K562 (cell line): ENCODE data around the gene UBE2O. TPM values are rescaled to one million over a fixed set of nuclear protein-coding genes. Genes with fewer than 3 reads are reported as not detected.

ENCODE experiments used
- ATF7 ChIP-seq: fragments of 450-650 bp; IDR thresholded peaks from 2 replicates; pipeline ENCODE4 v1.7.1; 2014; ENCODE audit warnings: mild to moderate bottlenecking, moderate library complexity
- CHD4 ChIP-seq: fragments of 200-600 bp; sonication (generic); IDR thresholded peaks from 3 replicates; pipeline ENCODE4 v1.6.1; 2012; ENCODE audit warnings: low read depth, mild to moderate bottlenecking, mixed read lengths, low read length, inconsistent platforms; ENCODE audit not compliant: insufficient read depth, insufficient replicate concordance, poor library complexity, severe bottlenecking
- CXXC5 ChIP-seq: fragments of 250-450 bp; sonication (Bioruptor Pico); IDR thresholded peaks from 2 replicates; pipeline ENCODE4 v1.8.0; 2022; ENCODE audit warnings: inconsistent platforms, mild to moderate bottlenecking, moderate library complexity
- HDAC8 ChIP-seq: fragments of 450-650 bp; IDR thresholded peaks from 2 replicates; pipeline ENCODE4 v1.6.1; 2016; ENCODE audit warnings: mild to moderate bottlenecking, missing genetic modification characterization, moderate library complexity, missing compliant biosample characterization
- KAT2B ChIP-seq: IDR thresholded peaks from one replicate; pipeline ENCODE4 v1.6.1; 2012; ENCODE audit warnings: low read depth, mild to moderate bottlenecking, control low read depth, inconsistent platforms, low read length, moderate library complexity
- MECOM ChIP-seq: fragments of 250-450 bp; sonication (Bioruptor Pico); IDR thresholded peaks from 2 replicates; pipeline ENCODE4 v1.8.0; 2022; ENCODE audit warnings: inconsistent platforms
- MTA1 ChIP-seq: fragments of 450-650 bp; IDR thresholded peaks from 2 replicates; pipeline ENCODE4 v1.6.1; 2017; ENCODE audit warnings: borderline replicate concordance
- NFATC3 ChIP-seq: fragments of 450-650 bp; IDR thresholded peaks from 2 replicates; pipeline ENCODE4 v1.6.1; 2017; ENCODE audit warnings: mild to moderate bottlenecking
- NR2C2 ChIP-seq, 2 experiments: fragments of 200-800 bp in 1 of 2; sonication (Bioruptor generic) in 1 of 2; sonication (generic) in 1 of 2; formaldehyde crosslinking in 1 of 2; IDR thresholded peaks; 2 replicates each; pipeline versions ENCODE4 v1.6.1 to v1.8.0; 2016 to 2022; ENCODE audit warnings: mild to moderate bottlenecking in 1 of 2, missing compliant biosample characterization in 1 of 2, missing genetic modification characterization in 1 of 2, missing genetic modification reagents in 1 of 2
- NRF1 ChIP-seq, 2 experiments: fragments of 450-650 bp; IDR thresholded peaks in 1 of 2; conservative IDR thresholded peaks in 1 of 2; 2 replicates each; pipeline ENCODE4 v1.6.1; 2014; ENCODE audit warnings: mild to moderate bottlenecking in 2 of 2
- PREB ChIP-seq: sonication (generic); formaldehyde crosslinking; IDR thresholded peaks from 2 replicates; pipeline ENCODE4 v1.8.1; 2023; ENCODE audit warnings: mild to moderate bottlenecking, missing genetic modification reagents
- TCF3 ChIP-seq: sonication (generic); formaldehyde crosslinking; IDR thresholded peaks from 2 replicates; pipeline ENCODE4 v1.4.0; 2020; ENCODE audit warnings: mild to moderate bottlenecking, missing genetic modification reagents
- ZBTB7A ChIP-seq: IDR thresholded peaks from 2 replicates; pipeline ENCODE4 v1.6.1; 2011; ENCODE audit warnings: low read depth, mild to moderate bottlenecking, low read length, moderate library complexity, borderline replicate concordance; ENCODE audit not compliant: control insufficient read depth
- ZNF212 ChIP-seq: fragments of 450-650 bp; formaldehyde crosslinking; IDR thresholded peaks from 2 replicates; pipeline ENCODE4 v1.4.0; 2020; ENCODE audit warnings: mild to moderate bottlenecking
- ZNF318 ChIP-seq, 2 experiments: fragments of 450-650 bp; IDR thresholded peaks; 2 replicates each; pipeline ENCODE4 v1.6.1; 2016; ENCODE audit warnings: mild to moderate bottlenecking in 2 of 2, borderline replicate concordance in 1 of 2, low read depth in 1 of 2, moderate library complexity in 1 of 2
- ZNF444 ChIP-seq: fragments of 250-450 bp; sonication (Bioruptor Pico); IDR thresholded peaks from 2 replicates; pipeline ENCODE4 v1.4.0; 2020; ENCODE audit warnings: mild to moderate bottlenecking, moderate library complexity
- ZNF668 ChIP-seq: fragments of 250-450 bp; sonication (Bioruptor Pico); IDR thresholded peaks from 2 replicates; pipeline ENCODE4 v1.8.0; 2022; ENCODE audit warnings: mild to moderate bottlenecking, inconsistent platforms
- polyA plus RNA-seq, 8 experiments: library from polyadenylated mRNA; depleted of rRNA in 4 of 8; stranded (reverse) in 5 of 8; unstranded in 3 of 8; fragments of >200 nt; fragmentation: Nextera tagmentation in 2 of 8; fragmentation: Illumina TruSeq in 1 of 8; extraction: Ambion mirVana in 2 of 8; extraction: Trizol in 1 of 8; gene quantifications; 2 replicates each; pipeline versions ENCODE4 v1.2.1 to v1.2.3, GENCODE V29; 2011 to 2014; ENCODE audit warnings: inconsistent platforms in 1 of 8, missing spikeins in 1 of 8
- total RNA-seq, 7 experiments: library from RNA; depleted of rRNA in 6 of 7; stranded (reverse); fragments of >200 nt in 6 of 7; fragmentation: Illumina TruSeq in 2 of 7; extraction: Trizol in 2 of 7; gene quantifications; 2 replicates each; pipeline versions ENCODE4 v1.2.1 to v1.2.3, GENCODE V29; 2011 to 2021; ENCODE audit warnings: low replicate concordance in 1 of 7

Gene UBE2O
- total and polyA plus RNA-seq, 9 of the 15 experiments (the other 6 are each of a cell fraction or from before 2014, with no cell fraction given): 1.6 to 39.7 (median 13.3) TPM

GRCh38 chr17:76385892-76386786, 66.8 kb downstream of the UBE2O start (continued):
- TF ChIP-seq ZNF318 (IDR thresholded peaks at IDR 0.05; ENCODE audit: borderline replicate concordance in 1 of 2, low read depth in 1 of 2): no peak
- TF ChIP-seq ZNF212 (CRISPR knock-in tag): no peak
- TF ChIP-seq MTA1: 0 out of 2 replicates have a peak, but pooled peaks have one; percentile 34
- TF ChIP-seq MECOM: peak; percentile 71
- no peak for TF ChIP-seq ZNF668
- TF ChIP-seq KAT2B: no peak
- no peak for TF ChIP-seq CHD4
- 0 out of 2 replicates have a peak, but pooled peaks have one; percentile 38 for TF ChIP-seq NR2C2 (CRISPR knock-in tag; IDR thresholded peaks at IDR 0.05)
- TF ChIP-seq NR2C2 (tag; IDR thresholded peaks at IDR 0.05): peak; percentile 61
- no peak for TF ChIP-seq NRF1 (conservative IDR thresholded peaks at IDR 0.05 in 1 of 2, IDR thresholded peaks at IDR 0.05 in 1 of 2)
- TF ChIP-seq HDAC8 (tag): 0 out of 2 replicates have a peak, but pooled peaks have one; percentile 60
- TF ChIP-seq NFATC3: no peak
- peak; percentile 88 for TF ChIP-seq CXXC5
- no peak for TF ChIP-seq PREB (CRISPR knock-in tag)
- TF ChIP-seq TCF3: no peak; the same call in 1 of the 2 replicates
- TF ChIP-seq ZBTB7A: no peak; the same call in 1 of the 2 replicates
- TF ChIP-seq ZNF444 (CRISPR knock-in tag): no peak
- TF ChIP-seq ATF7: no peak
